HCT116 (cell line): ENCODE measurements around the gene S100PBP. TPM values are rescaled to one million over a fixed set of nuclear protein-coding genes. Genes with fewer than 3 reads are reported as not detected.

ENCODE experiments used
- ATAC-seq: fragments of 200-7000 bp; cut with Tn5 transposase; 2 replicates; pipeline ENCODE4 v1.9.1; 2020; ENCODE audit warnings: mild to moderate bottlenecking, moderate library complexity
- BruUV-seq: library from RNA; stranded (reverse); fragments of 400-500 nt; replicated peaks from 2 replicates; lab custom pipeline; 2021; lab: Mats Ljungman, UMichigan
- CTCF ChIA-PET: fragments of 300-600 bp; sonication (Branson Sonifier 250); formaldehyde crosslinking; loops from one replicate; lab custom pipeline; 2021; ENCODE audit warnings: antibody characterized with exemption; lab: Charles Lee
- POLR2A ChIA-PET: fragments of 300-600, 350-600 bp; sonication (Branson Sonifier 250); formaldehyde crosslinking; loops from one replicate; lab custom pipeline; 2021; ENCODE audit warnings: antibody characterized with exemption; lab: Charles Lee
- RAD21 ChIA-PET, 2 experiments: fragments of 300-600 bp; sonication (Branson Sonifier 250); formaldehyde crosslinking; loops; one replicate each; lab custom pipeline; 2023; ENCODE audit warnings: low total read pairs in 2 of 2; ENCODE audit not compliant: uncharacterized antibody in 2 of 2, unreplicated experiment in 2 of 2, low non-redundant PET in 1 of 2; lab: Charles Lee
- DNase-seq: peaks from one replicate; pipeline ENCODE4 v3.0.0-alpha.2; 2010; ENCODE audit warnings: low read depth, low spot score
- H2AFZ ChIP-seq: fragments of 200-600 bp; shearing (Covaris generic), sonication (generic); 2 replicates; pipeline ENCODE4 v1.6.1; 2017; ENCODE audit warnings: low read depth, mixed run types, mixed read lengths, antibody characterized with exemption, low read length; ENCODE audit not compliant: poor library complexity, severe bottlenecking
- H3K27ac ChIP-seq: 2 replicates; pipeline ENCODE4 v1.5.1; 2012; ENCODE audit warnings: low read depth, low read length
- H3K27me3 ChIP-seq: fragments of 200-600 bp; sonication (generic); 2 replicates; pipeline ENCODE4 v1.6.1; 2016; ENCODE audit warnings: mixed run types, low read length, mixed read lengths; ENCODE audit not compliant: insufficient read depth
- H3K36me3 ChIP-seq, 2 experiments: fragments of 200-500 bp in 1 of 2; fragments of 200-600 bp in 1 of 2; sonication (Bioruptor generic) in 1 of 2; sonication (generic) in 1 of 2; 2 replicates each; pipeline versions ENCODE4 v1.5.1 to v1.6.1; 2014 to 2016; ENCODE audit warnings: low read length in 2 of 2, inconsistent platforms in 1 of 2, mixed read lengths in 1 of 2, mixed run types in 1 of 2; ENCODE audit not compliant: insufficient read depth in 2 of 2, control insufficient read depth in 1 of 2
- H3K4me1 ChIP-seq, 2 experiments: fragments of 200-600 bp in 1 of 2; sonication (generic) in 1 of 2; 2 replicates each; pipeline versions ENCODE4 v1.5.1 to v1.6.1; 2012 to 2017; ENCODE audit warnings: low read length in 2 of 2, inconsistent platforms in 1 of 2, mild to moderate bottlenecking in 1 of 2, mixed read lengths in 1 of 2, mixed run types in 1 of 2, moderate library complexity in 1 of 2; ENCODE audit not compliant: insufficient read depth in 2 of 2, control insufficient read depth in 1 of 2
- H3K4me2 ChIP-seq: fragments of 200-600 bp; sonication (generic); 2 replicates; pipeline ENCODE4 v1.6.1; 2017; ENCODE audit warnings: mixed run types, low read length, mixed read lengths
- H3K4me3 ChIP-seq, 2 experiments: fragments of 200-600 bp in 1 of 2; sonication (generic) in 1 of 2; replicated peaks in 1 of 2; 2 replicates each; pipeline ENCODE4 v1.5.1; 2011 to 2016; ENCODE audit warnings: low read length in 2 of 2, control low read depth in 1 of 2, low read depth in 1 of 2, mild to moderate bottlenecking in 1 of 2, mixed read lengths in 1 of 2, mixed run types in 1 of 2
- H3K79me2 ChIP-seq: fragments of 200-600 bp; sonication (generic); 2 replicates; pipeline ENCODE4 v1.6.1; 2017; ENCODE audit warnings: mild to moderate bottlenecking, mixed run types, low read length, moderate library complexity, mixed read lengths; ENCODE audit not compliant: insufficient read depth
- H3K9ac ChIP-seq: fragments of 200-600 bp; sonication (generic); 2 replicates; pipeline ENCODE4 v1.6.1; 2016; ENCODE audit warnings: low read length, mixed read lengths
- H3K9me2 ChIP-seq: fragments of 200-600 bp; sonication (generic), shearing (Covaris generic); 2 replicates; pipeline ENCODE4 v1.6.1; 2017; ENCODE audit warnings: mixed run types, mild to moderate bottlenecking, moderate library complexity; ENCODE audit not compliant: insufficient read depth
- H3K9me3 ChIP-seq, 2 experiments: fragments of 200-500 bp in 1 of 2; fragments of 200-600 bp in 1 of 2; sonication (Bioruptor generic) in 1 of 2; sonication (generic) in 1 of 2; 2 replicates each; pipeline ENCODE4 v1.6.1; 2014 to 2017; ENCODE audit warnings: low read length in 2 of 2, mixed read lengths in 2 of 2, inconsistent platforms in 1 of 2, low read depth in 1 of 2, mild to moderate bottlenecking in 1 of 2, mixed run types in 1 of 2, moderate library complexity in 1 of 2; ENCODE audit not compliant: control insufficient read depth in 1 of 2, insufficient read depth in 1 of 2
- H4K20me1 ChIP-seq: fragments of 200-600 bp; sonication (generic), shearing (Covaris generic); 2 replicates; pipeline ENCODE4 v1.6.1; 2017; ENCODE audit warnings: mixed run types, mild to moderate bottlenecking, moderate library complexity; ENCODE audit not compliant: insufficient read depth
- CBX3 ChIP-seq: IDR thresholded peaks from 2 replicates; pipeline ENCODE4 v1.6.1; 2012; ENCODE audit warnings: low read depth
- EGR1 ChIP-seq: IDR thresholded peaks from 2 replicates; pipeline ENCODE4 v1.6.1; 2012; ENCODE audit warnings: low read depth
- ELF1 ChIP-seq: IDR thresholded peaks from 2 replicates; pipeline ENCODE4 v1.6.1; 2012; ENCODE audit warnings: low read depth, borderline replicate concordance
- EZH2 ChIP-seq: fragments of 200-600 bp; sonication (generic); IDR thresholded peaks from 2 replicates; pipeline ENCODE4 v1.6.1; 2017; ENCODE audit warnings: antibody characterized with exemption, mixed run types
- EZH2phosphoT487 ChIP-seq: fragments of 200-600 bp; IDR thresholded peaks from 2 replicates; pipeline ENCODE4 v1.6.1; 2018; ENCODE audit warnings: antibody characterized with exemption, borderline replicate concordance
- FOSL1 ChIP-seq: IDR thresholded peaks from 2 replicates; pipeline ENCODE4 v1.6.1; 2012; ENCODE audit warnings: low read depth
- JUND ChIP-seq: IDR thresholded peaks from 2 replicates; pipeline ENCODE4 v1.6.1; 2012
- POLR2A ChIP-seq: IDR thresholded peaks from 2 replicates; pipeline ENCODE4 v1.7.0; 2011; ENCODE audit warnings: borderline replicate concordance; ENCODE audit not compliant: insufficient read depth, insufficient read length; ENCODE audit errors: extremely low read depth
- RAD21 ChIP-seq: IDR thresholded peaks from 2 replicates; pipeline ENCODE4 v1.6.1; 2012; ENCODE audit warnings: low read depth, mild to moderate bottlenecking
- SIN3A ChIP-seq: IDR thresholded peaks from 2 replicates; pipeline ENCODE4 v1.6.1; 2012; ENCODE audit warnings: low read depth
- SP1 ChIP-seq: IDR thresholded peaks from 2 replicates; pipeline ENCODE4 v1.6.1; 2012; ENCODE audit warnings: low read depth
- SRF ChIP-seq: IDR thresholded peaks from 2 replicates; pipeline ENCODE4 v1.6.1; 2012; ENCODE audit warnings: low read depth
- TCF7L2 ChIP-seq: IDR thresholded peaks from 2 replicates; pipeline ENCODE4 v1.7.0; 2011; ENCODE audit warnings: borderline replicate concordance, inconsistent platforms; ENCODE audit not compliant: insufficient read depth, insufficient read length; ENCODE audit errors: extremely low read depth
- YY1 ChIP-seq: IDR thresholded peaks from 2 replicates; pipeline ENCODE4 v1.6.1; 2011; ENCODE audit warnings: low read length, low read depth, moderate library complexity, mild to moderate bottlenecking; ENCODE audit not compliant: insufficient replicate concordance; ENCODE audit errors: extremely low read depth
- ZFX ChIP-seq: fragments of 450-650 bp; IDR thresholded peaks from 2 replicates; pipeline ENCODE4 v1.6.1; 2017
- intact Hi-C: fragments of 100-400 bp; cut with micrococcal nuclease; formaldehyde crosslinking; loops from 2 replicates; pipeline ENCODE4 v1.10.0; 2022
- total RNA-seq: library from RNA; stranded (reverse); gene quantifications from one replicate; pipeline ENCODE4 v1.2.1, GENCODE V29; 2021; ENCODE audit not compliant: unreplicated experiment
- TF ChIP-seq, protein P1 (sequence below): IDR thresholded peaks from 2 replicates; pipeline ENCODE4 v1.6.1; 2012; ENCODE audit warnings: low read depth
- TF ChIP-seq, protein P2 (sequence below), 3 experiments: fragments of 200-600 bp in 1 of 3; sonication (generic) in 1 of 3; IDR thresholded peaks in 2 of 3; conservative IDR thresholded peaks in 1 of 3; 2 replicates each; pipeline ENCODE4 v1.5.1; 2012 to 2017; ENCODE audit warnings: low read depth in 2 of 3, low read length in 2 of 3, antibody characterized with exemption in 1 of 3, borderline replicate concordance in 1 of 3, control low read depth in 1 of 3, mild to moderate bottlenecking in 1 of 3, mixed read lengths in 1 of 3, mixed run types in 1 of 3, moderate library complexity in 1 of 3; ENCODE audit not compliant: insufficient read depth in 1 of 3

The S100PBP gene
- total RNA-seq, 1 experiment from 2014 or later, result 38.2 TPM

DNA sequence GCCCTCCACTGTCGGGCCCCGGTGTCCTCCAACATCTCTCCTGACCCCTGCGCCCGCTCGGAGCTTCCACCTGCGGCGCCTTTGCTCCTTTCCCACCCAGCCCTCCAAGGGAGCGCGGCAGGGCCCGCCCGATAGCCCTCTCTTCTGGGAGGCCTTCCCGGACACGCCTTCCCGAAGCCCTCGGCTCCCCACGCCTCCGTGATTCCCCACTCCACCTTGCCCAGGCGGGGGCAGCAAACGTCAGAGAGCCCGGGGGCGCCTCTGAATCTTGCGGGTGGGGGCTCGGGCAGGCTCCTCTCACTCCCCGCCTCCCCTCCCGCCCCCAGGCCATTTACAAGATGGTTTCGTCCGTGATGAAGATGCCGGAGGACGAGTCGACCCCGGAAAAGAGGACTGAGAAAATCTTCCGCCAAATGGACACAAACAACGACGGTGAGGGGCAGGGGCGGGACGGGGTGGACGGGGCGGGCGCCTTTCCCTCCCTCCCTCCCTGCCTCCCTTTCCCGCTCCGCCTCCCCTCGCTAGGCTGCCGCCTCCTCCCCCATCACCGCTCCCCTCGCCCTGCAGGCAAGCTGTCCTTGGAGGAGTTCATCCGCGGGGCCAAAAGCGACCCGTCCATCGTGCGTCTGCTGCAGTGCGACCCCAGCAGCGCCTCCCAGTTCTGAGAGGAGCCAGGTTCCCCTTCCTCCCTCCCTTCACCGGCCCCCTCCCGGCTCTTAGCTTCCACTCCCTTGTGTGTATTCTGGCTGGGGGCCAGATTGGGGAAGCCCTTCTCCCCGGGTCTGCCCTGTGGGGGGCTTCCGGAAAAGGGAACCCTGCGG is 76.0 kb downstream of the S100PBP start:
- Histone ChIP-seq H4K20me1 (no peaks in the 10 kb centered on the region), H3K4me2 (peak overlapping the region; percentile 76), H3K36me3 (peaks cover 0 to 8% of the 10 kb centered on the region in 2 experiments; a peak in 2 of 4 replicates), H3K4me3 (peak overlapping the region; percentile 32 to 52), H3K27me3 (no peaks in the 10 kb centered on the region), H2AFZ (no peak overlapping the region), H3K79me2 (no peaks in the 10 kb centered on the region), H3K27ac (peak overlapping the region; percentile 26; the same call in 1 of the 2 replicates), H3K4me1 (peaks cover 0 to 14% of the 10 kb centered on the region in 2 experiments; a peak in 1 of 4 replicates), H3K9ac (peak overlapping the region; percentile 45)
- ATAC-seq (peak; percentile 73), DNase-seq (no peak)
- ChIA-PET RAD21 (no interaction called here), POLR2A (no interaction called here), CTCF (interaction anchor here (0.6 to 1.8 kb wide), 3 partner anchors 11 to 1898 kb away, joined by 3 to 4 read pairs (median 3); no protein-coding TSS in a partner anchor)
- intact Hi-C loops, result no loop called here
- BruUV-seq, result no TSS peak
- no peak for TF ChIP-seq RAD21
- no peak for TF ChIP-seq EZH2
- TF ChIP-seq, protein P1, sequence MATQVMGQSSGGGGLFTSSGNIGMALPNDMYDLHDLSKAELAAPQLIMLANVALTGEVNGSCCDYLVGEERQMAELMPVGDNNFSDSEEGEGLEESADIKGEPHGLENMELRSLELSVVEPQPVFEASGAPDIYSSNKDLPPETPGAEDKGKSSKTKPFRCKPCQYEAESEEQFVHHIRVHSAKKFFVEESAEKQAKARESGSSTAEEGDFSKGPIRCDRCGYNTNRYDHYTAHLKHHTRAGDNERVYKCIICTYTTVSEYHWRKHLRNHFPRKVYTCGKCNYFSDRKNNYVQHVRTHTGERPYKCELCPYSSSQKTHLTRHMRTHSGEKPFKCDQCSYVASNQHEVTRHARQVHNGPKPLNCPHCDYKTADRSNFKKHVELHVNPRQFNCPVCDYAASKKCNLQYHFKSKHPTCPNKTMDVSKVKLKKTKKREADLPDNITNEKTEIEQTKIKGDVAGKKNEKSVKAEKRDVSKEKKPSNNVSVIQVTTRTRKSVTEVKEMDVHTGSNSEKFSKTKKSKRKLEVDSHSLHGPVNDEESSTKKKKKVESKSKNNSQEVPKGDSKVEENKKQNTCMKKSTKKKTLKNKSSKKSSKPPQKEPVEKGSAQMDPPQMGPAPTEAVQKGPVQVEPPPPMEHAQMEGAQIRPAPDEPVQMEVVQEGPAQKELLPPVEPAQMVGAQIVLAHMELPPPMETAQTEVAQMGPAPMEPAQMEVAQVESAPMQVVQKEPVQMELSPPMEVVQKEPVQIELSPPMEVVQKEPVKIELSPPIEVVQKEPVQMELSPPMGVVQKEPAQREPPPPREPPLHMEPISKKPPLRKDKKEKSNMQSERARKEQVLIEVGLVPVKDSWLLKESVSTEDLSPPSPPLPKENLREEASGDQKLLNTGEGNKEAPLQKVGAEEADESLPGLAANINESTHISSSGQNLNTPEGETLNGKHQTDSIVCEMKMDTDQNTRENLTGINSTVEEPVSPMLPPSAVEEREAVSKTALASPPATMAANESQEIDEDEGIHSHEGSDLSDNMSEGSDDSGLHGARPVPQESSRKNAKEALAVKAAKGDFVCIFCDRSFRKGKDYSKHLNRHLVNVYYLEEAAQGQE, result no peak
- no peak for TF ChIP-seq ZFX
- no peak for TF ChIP-seq SIN3A
- TF ChIP-seq EGR1, result no peak
- TF ChIP-seq SP1, result no peak
- TF ChIP-seq TCF7L2, result no peak
- TF ChIP-seq POLR2A, result no peak
- TF ChIP-seq ELF1, result no peak
- TF ChIP-seq YY1, result no peak
- TF ChIP-seq, protein P2, sequence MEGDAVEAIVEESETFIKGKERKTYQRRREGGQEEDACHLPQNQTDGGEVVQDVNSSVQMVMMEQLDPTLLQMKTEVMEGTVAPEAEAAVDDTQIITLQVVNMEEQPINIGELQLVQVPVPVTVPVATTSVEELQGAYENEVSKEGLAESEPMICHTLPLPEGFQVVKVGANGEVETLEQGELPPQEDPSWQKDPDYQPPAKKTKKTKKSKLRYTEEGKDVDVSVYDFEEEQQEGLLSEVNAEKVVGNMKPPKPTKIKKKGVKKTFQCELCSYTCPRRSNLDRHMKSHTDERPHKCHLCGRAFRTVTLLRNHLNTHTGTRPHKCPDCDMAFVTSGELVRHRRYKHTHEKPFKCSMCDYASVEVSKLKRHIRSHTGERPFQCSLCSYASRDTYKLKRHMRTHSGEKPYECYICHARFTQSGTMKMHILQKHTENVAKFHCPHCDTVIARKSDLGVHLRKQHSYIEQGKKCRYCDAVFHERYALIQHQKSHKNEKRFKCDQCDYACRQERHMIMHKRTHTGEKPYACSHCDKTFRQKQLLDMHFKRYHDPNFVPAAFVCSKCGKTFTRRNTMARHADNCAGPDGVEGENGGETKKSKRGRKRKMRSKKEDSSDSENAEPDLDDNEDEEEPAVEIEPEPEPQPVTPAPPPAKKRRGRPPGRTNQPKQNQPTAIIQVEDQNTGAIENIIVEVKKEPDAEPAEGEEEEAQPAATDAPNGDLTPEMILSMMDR (IDR thresholded peaks at IDR 0.05 in 2 of 3, conservative IDR thresholded peaks at IDR 0.05 in 1 of 3; ENCODE audit: borderline replicate concordance in 1 of 3, insufficient read depth in 1 of 3, low read depth in 2 of 3, low read length in 2 of 3), result no peak; a peak in 2 of 6 replicates
- TF ChIP-seq EZH2phosphoT487, result no peak
- no peak for TF ChIP-seq JUND
- TF ChIP-seq CBX3, result no peak
- TF ChIP-seq SRF, result no peak
- TF ChIP-seq FOSL1, result no peak
- TF ChIP-seq, all 23 proteins: peak for 0
- Histone ChIP-seq H3K9me2 (no peaks in the 10 kb centered on the region), H3K9me3 (no peaks in the 10 kb centered on the region)
